CD4-positive, alpha-beta T cell treated with Interleukin-21 for 1 hour (primary cell): ENCODE measurements around the gene SHANK1.
A peak's percentile ranks its signal among the peaks of the same experiment; 100 is the strongest.
"Not testable (repeated sequence)": the region's sequence is repeated elsewhere in the genome, so short reads cannot be mapped to it uniquely, and the experiment has no call there.

Experiments used
- DNase-seq: peaks from one replicate; pipeline ENCODE4 v3.0.0-alpha.2; 2020

The SHANK1 gene

DNA sequence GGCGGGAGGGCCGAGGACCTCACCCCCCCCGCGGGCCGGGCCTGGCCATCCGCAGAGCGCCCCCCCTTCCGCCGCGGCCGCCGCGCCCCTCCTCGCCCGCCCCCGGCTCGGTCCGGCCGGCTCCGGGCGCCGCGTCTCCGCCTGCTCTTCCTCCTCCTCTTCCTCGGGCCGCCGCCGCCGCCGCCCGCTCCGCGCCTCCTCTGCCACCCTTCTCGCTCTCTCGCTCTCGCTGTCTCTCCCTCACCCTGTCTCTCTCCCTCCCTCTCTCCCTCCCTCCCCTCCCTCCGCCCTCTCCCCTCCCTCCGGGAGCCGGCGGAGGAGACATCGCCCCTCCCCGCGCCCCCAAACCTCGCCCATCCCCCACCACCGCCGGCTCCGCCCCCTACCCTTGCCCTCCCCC, at the start of gene SHANK1:
SHANK1 (minus strand) TSS at position 237 of the 400 bp plus-strand sequence. CDS start 2,883 bp downstream, outside the sequence.
- DNase-seq: no peak

DNA sequence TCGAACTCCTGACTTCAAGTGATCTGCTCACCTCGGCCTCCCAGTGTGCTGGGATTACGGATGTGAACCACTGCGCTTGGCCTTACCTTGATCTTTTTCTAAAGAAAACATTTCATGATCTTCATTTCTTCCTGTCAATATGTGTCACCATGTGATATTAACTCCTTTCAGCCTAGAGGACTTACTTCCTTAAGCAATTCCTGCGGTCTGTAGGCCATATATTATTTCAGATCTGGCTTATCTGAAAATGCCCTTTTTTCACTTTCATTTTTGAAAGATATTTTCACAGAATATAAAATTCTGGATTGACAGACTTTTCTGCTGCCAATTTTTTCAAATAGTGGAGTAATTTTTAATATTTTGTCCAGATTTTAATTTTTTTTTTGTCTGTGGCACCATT, 48.7 kb upstream of the SHANK1 start:
- DNase-seq: no peak

DNA sequence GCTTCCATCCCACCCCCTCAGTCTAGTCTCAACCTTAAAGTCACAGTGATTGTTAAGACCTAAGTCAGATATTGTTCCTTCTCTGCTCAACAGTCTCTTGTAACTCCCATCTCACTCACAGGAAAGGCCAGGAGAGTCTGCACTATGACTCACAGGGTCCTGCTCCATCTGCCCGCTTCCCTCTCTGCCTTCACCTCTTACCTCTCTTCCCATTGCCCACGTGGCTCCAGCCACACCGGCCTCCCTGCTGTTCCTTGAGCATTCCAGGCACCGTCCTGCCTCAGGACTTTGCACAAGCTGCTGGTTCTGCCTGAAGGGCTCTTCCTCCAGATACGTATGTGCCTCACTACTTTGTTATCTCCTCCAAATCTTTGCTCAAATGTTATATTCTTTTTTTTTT, 47.7 kb upstream of the SHANK1 start:
- not testable (repeated sequence) for DNase-seq

DNA sequence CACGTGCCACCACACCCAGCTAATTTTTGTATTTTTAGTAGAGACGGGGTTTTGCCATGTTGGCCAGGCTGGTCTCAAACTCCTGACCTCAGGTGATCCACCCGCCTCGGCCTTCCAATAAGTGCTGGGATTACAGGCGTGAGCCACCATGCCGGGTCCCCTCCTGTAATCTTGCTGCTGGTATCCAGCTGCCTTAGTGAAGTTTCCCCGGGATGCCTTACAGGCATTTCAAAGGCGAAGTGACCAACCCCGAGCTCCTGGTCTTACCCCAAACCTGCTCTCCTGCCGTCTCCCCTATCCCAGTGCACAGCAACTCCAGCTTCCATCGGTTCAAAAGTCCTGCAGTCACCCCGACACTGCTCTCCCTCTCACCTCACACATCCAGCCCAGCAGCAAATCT, 47.1 kb upstream of the SHANK1 start:
- DNase-seq: not testable (repeated sequence)

DNA sequence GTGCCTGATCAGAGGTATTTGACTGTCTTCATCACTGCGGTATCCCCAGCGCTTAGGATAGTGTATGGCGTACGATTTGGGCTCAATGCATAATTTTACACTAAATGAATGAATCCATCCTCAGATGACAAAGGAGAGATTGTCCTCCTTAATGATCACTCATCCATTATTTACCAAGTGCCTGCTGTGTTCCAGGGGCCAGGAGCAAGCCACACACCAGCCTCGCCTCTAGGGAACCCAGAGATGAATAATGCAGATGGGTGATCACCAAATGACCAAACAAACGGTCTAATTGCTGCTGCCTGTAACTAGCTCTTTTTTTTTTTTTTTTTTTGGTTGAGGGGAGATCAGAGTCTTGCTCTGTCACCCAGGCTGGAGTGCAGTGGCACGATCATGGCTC, 44.8 kb upstream of the SHANK1 start:
- no peak for DNase-seq

DNA sequence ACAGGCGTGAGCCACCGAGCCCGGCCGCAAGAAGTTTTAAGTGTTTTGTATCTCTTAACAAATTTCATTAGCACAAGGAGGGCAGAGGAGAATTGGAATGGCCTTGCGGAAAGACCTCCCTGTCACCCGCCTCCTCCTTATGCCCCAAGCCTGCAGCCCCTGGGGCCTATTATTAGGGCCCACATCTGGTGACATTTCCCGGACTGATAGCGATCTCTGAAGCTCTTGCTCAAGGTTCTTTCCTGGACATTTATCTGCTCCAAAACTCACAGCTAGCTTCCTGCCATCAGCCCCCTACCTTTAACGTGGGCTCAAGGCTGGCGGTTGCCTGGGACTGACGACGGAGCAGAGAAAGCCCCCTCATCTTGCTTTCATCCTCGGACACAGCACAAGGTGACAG, 43.9 kb upstream of the SHANK1 start:
- DNase-seq: not testable (repeated sequence)

DNA sequence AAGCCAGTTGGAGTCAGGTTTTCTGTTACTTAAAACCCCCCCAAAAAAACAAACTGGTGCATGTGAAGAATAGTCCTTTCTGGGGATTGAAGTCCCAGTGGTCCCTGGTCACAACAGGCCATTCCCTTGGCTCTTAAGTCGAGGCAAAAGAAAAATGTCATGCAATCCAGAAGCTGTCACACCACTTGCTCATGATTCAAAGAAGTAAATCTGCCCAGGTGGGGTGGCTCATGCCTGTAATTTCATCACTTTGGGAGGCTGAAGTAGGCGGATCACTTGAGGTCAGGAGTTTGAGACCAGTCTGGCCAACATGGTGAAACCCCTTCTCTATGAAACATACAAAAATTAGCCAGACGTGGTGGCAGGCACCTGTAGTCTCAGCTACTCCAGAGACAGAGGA, 41.9 kb upstream of the SHANK1 start:
- DNase-seq: not testable (repeated sequence)

DNA sequence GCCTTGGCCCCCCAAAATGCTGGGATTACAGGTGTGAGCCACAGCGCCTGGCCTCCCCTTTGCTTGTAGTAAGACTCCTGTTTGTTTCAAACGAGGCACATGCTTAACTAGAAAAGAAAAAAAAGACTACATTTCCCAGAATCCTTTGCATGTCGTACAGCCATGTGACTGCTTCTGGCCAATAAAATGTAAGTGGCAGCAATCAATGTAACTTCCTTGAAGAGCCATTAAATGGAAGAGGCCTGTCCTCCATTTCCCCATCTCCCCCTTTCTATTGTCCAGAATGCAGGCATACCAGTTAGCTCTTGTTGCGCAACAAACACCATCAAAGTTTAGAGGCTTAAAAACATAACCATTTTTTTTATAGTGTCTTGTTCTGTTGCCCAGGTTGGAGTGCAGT, 40.3 kb upstream of the SHANK1 start:
- DNase-seq: peak; percentile 10

DNA sequence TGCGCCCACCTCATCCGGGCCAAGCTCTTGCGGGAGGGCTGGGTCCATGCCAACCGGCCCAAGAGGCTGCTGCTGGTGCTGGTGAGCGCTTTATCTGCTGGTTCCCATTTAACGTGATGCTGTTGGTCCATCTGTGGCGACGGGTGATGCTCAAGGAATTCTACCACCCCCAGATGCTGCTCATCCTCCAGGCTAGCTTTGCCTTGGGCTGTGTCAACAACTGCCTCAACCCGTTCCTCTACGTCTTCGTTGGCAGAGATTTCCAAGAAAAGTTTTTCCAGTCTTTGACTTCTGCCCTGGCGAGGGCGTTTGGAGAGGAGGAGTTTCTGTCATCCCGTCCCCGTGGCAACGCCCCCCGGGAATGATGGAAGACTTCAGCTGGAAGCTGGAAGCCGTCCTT, 39.5 kb upstream of the SHANK1 start:
- not testable (repeated sequence) for DNase-seq

DNA sequence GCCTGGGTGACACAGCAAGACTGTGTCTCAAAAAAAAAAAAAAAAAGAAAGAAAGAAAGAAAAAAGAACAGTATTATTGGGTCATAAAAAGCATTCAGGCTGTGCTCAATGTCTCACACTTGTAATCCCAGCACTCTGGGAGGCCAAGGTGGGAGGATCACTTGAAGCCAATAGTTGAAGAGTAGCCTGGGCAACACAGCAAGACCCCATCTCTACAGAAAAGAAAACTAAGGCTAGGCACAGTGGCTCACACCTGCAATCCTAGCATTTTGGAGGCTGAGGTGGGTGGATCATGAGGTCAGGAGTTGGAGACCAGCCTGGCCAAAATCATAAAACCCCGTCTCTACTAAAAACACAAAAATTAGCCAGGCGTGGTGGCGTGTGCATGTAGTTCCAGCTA, 38.0 kb upstream of the SHANK1 start:
- not testable (repeated sequence) for DNase-seq

DNA sequence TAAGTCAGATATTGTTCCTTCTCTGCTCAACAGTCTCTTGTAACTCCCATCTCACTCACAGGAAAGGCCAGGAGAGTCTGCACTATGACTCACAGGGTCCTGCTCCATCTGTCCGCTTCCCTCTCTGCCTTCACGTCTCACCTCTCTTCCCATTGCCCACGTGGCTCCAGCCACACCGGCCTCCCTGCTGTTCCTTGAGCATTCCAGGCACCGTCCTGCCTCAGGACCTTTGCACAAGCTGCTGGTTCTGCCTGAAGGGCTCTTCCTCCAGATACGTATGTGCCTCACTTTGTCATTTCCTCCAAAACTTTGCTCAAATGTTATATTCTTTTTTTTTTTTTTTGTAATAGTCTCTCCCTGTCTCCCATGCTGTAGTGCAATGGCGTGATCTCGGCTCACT, 36.6 kb upstream of the SHANK1 start:
- not testable (repeated sequence) for DNase-seq

DNA sequence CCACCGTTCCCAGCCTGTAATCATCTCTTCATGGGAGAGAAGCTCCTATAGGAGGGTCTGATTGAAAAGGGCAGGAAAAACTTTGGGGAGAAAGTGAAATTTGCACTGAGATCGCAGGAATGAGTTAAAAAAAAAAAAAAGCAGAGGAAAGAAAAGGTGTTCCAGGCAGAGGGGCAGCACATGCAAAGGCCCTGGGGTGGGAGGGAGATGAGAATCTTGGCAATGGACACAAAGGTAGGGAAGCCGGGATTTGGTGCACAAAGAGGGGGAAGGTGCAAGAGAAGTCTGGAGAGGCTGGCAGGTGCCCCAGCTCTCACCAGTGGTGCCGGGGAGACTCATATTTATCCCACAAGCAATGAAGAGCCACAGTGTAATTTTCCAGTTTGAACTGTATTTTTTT, 34.3 kb upstream of the SHANK1 start:
- no peak for DNase-seq

DNA sequence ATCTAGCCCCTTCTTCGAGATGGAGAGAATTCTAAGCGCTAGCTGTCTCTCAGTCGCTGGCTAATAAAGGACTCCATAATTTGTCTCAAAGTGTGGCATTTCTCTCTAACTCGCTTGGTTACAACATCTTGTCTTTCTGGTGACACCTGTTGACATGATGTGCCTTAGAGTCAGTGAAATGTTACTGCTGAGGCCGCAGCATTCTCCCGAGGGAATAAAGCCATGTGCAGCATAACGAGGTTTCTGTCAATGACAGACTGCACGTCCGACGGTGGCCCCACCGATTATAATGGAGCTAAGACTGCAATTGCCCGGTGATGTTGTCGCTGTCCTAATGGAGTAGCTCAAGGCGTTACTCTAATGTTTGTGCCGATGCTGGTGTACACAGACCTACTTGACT, 30.4 kb upstream of the SHANK1 start:
- no peak for DNase-seq

DNA sequence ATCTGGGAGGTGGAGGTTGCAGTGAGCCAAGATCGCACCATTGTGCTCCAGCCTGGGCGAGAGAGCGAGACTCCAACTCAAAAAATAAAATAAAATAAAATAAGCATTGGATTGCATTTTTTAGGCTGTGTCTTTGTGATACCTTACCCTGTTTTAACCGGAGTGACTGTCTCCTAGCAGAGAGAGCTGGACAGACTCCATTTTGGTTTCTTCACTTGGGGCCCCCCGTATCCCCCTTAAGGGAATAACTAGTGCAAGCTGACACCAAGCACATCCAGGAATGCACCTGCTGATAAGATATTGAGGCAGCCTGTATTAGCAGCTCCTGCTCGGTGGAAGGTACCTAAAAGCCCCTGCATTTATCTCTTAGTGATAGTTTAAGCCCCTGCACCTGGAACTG, 29.9 kb upstream of the SHANK1 start:
- no peak for DNase-seq

DNA sequence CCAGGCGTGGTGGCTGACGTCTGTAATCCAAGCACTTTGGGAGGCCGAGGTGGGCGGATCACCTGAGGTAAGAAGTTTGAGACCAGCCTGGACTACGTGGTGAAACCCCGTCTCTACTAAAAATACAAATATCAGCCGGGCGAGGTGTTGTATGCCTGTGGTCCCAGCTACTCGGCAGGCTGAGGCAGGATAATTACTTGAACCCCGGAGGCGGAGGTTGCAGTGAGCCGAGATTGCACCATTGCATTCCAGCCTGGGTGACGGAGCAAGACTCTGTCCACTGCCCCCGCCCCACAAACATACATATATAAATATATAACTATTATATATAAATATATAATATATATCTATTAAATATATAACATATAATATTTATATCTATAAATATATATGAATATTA, 27.5 kb upstream of the SHANK1 start:
- not testable (repeated sequence) for DNase-seq

DNA sequence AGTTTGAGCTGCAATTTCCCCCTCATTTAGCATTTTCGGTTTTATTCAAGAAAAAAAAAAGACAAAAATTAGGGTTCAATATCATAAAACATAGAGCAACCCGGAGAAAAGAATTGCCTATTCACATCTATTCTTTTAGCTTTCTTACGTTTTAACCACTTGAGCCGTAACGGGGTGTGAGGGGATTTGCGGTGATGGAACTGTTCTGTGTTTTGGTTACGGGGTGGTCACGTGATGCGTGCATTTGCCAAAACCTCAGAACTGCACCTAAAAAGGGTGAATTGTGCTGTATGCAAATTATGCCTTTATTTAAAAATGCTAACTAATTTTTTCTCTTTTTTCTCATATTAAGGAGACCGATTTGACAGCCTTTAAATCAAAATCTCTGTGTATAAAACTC, 25.6 kb upstream of the SHANK1 start:
- DNase-seq: no peak

DNA sequence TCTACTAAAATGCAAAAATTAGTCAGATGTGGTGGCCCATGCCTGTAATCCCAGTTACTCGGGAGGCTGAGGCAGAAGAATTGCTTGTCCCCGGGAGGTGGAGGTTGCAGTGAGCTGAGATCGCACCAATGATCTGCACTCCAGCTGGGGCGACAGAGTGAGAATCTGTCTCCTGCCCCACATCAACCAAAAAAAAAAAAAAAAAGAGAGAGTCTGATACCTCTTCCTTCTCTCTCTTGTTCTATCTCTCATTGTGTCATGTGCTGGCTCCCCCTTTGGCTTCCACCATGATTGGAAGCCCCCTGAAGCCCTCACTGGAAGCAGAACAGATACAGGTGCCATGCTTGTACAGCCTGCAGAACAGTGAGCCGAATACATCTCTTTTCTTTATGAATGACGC, 23.9 kb upstream of the SHANK1 start:
- no peak for DNase-seq

DNA sequence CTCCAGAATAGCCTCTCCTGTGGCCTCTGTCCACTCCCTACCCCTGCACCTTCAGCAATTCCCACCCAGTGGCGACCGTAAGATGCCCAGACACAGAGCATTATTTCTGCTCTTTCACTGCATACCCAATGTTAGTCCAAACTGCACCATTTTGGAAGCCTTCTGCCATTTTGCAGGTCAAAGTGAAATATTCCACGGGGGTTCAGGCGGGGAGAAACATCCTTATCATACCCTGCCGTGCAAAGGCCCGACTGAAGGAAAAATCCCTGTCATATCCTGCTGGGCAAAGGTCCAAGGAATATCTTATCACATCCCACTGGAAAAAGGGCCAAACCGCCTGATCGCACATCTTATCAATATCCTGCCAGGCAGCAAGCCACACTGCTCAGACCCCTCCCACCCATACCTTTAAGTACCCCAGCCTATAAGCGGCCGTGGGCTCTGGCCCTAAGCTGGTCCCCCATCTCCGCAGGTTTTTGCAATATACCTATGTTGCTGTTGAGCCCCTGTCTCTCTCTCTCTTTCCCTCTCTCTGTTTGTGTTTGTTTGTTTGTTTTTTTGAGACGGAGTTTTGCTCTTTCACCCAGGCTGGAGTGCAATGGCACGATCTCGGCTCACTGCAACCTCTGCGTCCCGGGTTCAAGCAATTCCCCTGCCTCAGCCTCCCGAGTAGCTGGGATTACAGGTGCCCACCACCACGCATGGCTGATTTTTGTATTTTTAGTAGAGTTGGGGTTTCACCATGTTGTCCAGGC, 21.8 kb upstream of the SHANK1 start:
- no peak for DNase-seq

DNA sequence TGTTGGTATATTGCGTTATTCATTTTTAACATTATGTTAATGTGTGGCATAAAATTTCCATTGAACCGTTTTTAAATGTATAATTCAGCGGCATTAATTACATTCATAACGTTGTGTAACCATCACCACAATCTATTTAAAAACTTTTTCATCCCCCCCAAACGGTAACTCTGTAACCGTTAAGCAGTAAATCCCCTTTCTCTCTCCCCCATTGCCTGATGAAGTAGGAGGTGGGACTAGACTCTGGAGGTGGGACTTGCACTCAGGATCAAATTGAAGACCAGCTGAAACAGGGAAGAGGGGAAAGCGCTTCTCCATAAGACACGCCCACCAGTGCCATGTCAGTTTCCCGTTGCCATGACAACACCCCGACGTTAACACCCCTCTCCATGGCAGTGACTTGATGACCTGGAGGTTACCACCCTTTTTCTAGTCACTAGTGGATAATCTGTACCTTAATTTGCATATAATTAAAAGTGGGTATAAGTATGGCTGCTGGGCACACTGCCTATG, 20.4 kb upstream of the SHANK1 start:
- no peak for DNase-seq

DNA sequence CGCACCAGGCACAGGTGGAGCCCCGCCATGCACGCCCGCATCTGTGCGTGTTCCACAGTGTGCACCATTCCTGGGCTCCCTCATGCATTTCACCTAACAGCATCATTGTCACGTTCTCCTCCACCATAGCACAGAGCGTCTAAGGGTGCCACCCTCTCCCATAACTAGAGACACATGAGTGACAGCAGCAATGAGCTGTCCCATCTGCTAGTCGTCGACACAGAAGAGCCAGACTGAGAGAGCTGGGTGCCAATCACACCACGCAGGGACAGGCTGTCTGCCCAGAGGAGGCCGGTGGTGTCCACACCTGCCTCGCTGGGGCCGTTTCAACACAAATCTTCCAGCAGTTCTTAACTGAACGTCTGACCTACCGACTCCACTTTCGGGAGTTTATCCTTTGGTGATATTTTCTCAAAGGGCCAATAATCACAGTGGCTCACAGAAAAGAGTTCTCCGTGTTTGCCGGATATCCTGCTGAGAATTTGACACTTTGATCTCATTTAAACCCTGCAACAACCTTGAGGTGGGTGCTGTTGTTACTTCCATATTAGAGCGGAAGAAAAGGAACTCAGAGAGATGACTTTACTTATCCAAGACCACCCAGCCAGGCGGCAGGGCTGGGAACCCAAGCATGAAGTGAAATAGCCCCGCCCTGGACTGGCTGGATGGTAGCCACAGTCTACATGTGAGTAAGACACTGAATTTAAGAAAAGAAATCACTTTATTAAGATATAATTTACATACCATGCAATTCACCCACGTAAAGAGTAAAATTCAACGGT, 19.7 kb upstream of the SHANK1 start:
- DNase-seq: no peak

DNA sequence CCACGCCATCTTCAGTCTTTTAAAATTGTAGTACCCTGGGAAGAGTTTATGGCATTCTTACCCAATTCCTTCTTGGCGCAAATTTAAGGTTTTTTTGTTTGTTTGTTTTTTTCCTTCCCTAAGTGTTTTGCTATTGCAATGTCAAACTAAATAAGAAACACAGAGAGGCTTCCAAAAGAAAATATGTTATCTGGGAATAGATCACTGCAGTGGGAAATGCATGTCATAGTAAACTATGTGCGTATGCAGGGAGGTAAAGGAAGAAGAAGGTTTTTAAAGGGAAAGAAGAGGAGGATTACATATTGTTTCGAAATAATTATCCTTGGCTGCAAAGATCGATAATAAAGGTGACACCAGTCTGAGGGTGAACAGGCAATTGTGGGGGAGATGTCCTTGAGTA, 16.7 kb upstream of the SHANK1 start:
- DNase-seq: no peak

DNA sequence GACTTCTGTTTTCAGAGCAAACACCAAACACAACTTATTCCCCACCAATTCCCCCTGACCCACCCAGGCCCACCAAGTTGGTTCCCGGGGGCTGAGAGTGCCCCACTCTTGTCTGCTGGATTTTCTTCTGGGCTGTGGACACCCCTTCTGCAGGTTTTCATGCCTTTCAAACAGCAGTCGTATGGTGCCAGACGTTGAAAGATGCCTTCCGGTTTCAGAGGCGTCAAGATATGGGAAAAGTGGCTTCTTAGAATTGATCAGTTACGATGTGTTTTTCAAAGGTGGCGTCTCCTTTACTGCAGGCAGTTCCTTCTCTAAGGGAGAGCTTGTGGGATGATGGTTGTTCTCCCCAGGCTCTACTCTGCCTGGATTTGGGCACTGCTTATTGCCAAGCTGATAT, 16.3 kb upstream of the SHANK1 start:
- DNase-seq: no peak

DNA sequence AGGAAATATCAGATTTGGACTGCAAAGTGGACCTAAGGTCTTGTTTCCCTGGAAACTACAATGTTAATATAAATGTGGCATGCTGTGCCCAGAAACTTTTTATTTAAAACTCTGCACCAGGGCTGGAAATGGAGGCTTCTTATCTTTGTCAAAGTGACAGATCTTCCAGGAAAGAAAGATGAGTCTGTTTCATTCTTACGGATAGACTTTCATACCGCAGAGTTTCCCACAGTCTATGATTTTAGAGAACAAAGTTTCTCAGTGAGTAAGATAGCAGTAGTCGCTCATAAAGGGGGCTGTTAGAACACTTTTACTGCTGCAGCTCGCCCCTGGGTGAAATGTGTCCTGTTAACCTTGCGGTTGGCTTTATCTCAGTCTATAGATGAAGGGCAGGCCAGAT, 10.3 kb upstream of the SHANK1 start:
- no peak for DNase-seq

DNA sequence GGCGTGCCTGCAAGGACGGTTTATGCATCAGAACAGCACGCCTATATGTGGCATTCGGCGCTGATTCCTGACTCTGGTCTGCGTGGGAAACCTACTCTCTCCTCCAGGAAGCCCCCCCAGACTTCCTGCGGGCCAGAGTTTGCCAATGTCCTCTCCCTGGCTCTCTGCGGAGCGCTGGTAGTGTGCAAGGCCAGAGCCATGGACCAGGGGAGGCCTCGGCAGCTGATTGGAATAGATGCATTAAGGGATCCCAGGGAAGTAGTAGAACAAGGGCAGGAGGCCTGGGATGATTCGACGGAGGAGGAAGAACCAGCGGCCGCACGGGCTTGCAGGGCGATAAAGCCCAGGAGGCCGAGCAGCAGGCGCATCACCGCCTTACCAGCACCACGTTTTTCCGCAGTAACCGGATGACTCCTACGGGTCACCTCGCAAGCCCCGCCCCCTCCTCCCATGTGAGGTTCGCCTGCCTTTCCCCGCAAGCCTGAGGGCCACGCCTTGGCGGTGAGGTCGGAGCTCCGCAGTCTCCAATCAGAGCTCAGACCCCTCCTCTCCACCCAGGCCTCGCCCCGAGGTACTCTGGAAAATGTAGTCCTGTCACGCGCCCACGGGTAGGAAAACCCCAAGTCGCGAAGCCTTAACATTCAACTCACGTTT, 8.6 kb upstream of the SHANK1 start:
- peak; percentile 63 for DNase-seq
